HG03442 (cell line): ENCODE results near the gene ARID1B.
A peak's percentile ranks its signal among the peaks of the same experiment; 100 is the strongest.

Experiments used
- ATAC-seq: cut with Tn5 transposase; IDR thresholded peaks from one replicate; pipeline ENCODE4 v1.9.1; 2021; ENCODE audit warnings: mild to moderate bottlenecking, moderate library complexity; ENCODE audit not compliant: unreplicated experiment

Gene ARID1B

DNA sequence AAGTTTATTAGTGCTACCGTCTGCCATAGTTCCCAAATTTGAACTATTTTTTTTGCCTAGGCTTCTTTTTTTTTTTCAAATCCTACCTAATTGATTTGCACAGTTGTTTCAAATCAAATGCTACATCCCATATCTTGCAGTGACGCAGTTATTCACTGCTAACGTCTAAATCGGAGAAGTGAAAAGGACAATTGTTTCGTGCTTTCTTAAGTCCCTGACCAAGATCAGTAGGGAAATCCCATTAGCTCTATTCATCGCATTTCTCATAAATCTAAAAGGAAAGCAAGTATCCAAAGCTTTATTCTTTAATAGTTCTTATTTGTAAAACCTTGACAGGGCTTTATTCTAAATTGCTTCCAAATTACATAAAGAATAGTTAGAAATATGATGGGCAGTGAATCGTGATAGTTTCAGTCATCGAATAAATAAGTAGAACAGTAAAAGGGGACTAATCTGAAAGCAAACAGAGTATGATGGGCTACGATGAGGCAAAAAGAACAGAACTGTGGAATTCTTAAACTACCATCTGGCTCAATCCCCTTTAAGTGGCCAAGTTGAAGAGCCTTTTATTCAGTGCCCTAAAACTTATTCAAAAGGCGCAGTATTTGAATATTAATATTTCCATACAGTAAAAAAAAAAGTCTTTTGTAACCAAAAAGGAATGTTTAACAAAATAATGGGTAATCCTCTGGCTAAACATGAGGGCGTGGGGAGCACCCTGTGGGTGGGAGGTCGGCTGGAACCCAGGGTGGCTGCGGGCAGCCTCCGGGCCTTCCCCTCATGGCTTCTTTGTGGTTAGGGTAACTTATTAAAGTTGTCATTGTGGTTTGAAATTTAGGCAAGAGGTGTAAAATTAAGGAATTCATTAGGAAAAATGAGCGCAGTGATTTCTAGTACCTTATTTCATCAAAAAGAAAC is 3.0 kb upstream of the ARID1B start:
- ATAC-seq = no peak

DNA sequence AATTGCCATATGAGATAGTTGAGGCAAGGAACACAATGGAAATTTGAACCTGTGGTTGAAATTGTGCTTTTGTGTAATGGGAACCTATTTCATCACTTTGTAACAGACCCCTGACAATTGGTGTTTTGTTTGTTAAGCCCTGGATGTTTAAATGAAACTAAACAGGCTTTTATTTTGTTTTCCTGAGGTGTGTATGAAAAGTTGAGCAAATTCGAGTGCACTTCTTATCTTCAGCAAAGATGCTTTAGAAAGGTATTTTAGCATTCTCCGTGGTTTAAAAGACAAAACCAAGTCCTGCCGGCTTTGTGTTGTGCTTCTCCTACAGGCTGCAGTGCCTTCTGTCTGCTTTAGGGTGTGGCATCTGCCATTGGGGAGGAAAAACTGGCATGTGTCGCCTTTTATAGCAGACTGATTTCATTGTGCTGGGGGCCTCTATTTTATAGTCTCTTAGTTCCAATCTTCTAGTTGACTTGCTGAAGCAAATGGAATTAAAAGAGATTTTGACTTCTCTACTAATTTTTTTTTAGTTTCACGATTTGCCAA is 2.2 kb upstream of the ARID1B start:
- ATAC-seq = no peak

DNA sequence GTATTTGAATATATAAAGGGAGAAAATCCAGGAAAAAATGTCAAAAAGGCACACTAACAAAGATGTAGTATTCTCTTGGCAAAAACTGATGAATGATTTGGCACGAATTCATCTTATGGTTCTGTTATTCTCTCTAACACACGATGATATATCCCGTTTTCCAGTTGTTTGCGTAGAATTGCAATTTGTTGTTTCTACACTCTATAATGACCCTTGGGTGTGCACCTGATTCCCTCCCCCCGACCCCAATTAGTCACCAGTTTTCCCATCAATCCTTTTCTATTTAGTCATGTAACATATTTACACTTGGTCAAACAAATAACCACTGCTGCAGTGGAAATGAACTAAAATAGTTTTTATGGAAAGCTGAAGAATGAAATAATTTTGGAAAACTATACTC is 1.5 kb upstream of the ARID1B start:
- no peak for ATAC-seq

DNA sequence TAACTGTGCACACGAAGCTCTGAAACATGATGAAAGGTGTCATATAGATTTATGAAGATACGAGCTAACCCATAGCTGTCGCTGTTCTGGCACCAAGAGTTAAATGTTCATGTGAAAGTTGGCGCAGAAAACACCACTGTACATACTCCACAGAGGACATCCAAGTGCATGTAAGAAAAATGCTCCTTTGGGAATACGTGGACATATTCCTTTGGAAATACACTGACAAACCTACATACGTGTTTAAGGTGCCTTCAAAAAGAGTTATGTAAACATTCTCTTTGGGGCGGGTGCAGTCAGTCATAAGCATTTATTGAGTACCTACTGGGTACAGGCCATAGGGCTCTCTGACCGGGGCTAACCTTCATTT is 723 bp upstream of the ARID1B start:
- no peak for ATAC-seq

DNA sequence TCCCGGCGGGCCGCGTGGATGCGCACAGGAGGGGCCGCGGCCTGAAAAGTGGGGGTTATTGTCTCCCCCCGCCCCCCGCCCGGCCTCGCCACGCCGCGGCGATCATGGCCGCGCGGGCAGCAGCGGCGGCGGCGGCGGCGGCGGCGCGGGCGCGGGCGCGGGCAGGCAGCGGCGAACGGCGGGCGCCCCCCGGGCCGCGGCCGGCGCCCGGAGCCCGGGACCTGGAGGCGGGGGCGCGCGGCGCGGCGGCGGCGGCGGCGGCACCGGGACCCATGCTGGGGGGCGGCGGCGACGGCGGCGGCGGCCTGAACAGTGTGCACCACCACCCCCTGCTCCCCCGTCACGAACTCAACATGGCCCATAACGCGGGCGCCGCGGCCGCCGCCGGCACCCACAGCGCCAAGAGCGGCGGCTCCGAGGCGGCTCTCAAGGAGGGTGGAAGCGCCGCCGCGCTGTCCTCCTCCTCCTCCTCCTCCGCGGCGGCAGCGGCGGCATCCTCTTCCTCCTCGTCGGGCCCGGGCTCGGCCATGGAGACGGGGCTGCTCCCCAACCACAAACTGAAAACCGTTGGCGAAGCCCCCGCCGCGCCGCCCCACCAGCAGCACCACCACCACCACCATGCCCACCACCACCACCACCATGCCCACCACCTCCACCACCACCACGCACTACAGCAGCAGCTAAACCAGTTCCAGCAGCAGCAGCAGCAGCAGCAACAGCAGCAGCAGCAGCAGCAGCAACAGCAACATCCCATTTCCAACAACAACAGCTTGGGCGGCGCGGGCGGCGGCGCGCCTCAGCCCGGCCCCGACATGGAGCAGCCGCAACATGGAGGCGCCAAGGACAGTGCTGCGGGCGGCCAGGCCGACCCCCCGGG is 637 bp downstream of the ARID1B start:
- peak; percentile 16 for ATAC-seq

DNA sequence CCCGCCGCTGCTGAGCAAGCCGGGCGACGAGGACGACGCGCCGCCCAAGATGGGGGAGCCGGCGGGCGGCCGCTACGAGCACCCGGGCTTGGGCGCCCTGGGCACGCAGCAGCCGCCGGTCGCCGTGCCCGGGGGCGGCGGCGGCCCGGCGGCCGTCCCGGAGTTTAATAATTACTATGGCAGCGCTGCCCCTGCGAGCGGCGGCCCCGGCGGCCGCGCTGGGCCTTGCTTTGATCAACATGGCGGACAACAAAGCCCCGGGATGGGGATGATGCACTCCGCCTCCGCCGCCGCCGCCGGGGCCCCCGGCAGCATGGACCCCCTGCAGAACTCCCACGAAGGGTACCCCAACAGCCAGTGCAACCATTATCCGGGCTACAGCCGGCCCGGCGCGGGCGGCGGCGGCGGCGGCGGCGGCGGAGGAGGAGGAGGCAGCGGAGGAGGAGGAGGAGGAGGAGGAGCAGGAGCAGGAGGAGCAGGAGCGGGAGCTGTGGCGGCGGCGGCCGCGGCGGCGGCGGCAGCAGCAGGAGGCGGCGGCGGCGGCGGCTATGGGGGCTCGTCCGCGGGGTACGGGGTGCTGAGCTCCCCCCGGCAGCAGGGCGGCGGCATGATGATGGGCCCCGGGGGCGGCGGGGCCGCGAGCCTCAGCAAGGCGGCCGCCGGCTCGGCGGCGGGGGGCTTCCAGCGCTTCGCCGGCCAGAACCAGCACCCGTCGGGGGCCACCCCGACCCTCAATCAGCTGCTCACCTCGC is 1.5 kb downstream of the ARID1B start:
- no peak for ATAC-seq

DNA sequence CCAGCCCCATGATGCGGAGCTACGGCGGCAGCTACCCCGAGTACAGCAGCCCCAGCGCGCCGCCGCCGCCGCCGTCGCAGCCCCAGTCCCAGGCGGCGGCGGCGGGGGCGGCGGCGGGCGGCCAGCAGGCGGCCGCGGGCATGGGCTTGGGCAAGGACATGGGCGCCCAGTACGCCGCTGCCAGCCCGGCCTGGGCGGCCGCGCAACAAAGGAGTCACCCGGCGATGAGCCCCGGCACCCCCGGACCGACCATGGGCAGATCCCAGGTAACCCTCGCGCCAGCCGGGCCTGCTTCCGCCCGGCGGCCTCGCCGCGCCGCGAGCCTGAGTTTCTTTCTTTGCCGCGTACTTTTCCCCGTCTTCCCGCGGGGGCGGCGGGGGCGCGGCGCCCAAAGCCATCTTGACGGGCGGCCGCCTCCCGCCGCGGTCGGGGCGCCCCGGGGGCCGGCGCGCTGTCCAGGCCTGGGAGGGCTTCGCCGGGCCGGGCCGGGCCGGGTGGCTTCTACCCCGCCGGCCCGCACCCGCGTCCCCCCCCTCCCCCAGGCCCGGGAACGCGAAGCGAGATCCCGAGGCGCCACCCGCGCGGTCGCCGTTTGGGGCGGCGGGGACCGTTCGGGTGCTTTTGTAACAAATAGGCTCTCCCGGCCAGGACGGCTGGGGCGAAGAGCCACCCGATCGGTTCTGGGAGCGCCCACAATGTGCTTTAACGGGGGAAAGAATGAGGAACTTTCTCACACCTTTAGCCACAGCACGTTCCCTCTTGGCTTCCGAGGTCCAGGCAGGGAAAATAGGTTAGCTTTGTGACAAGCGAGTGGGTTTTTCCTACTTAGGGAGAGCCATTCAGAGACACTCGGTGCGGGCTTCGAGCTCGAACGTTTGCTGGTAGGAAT is 2.3 kb downstream of the ARID1B start:
- ATAC-seq = no peak

DNA sequence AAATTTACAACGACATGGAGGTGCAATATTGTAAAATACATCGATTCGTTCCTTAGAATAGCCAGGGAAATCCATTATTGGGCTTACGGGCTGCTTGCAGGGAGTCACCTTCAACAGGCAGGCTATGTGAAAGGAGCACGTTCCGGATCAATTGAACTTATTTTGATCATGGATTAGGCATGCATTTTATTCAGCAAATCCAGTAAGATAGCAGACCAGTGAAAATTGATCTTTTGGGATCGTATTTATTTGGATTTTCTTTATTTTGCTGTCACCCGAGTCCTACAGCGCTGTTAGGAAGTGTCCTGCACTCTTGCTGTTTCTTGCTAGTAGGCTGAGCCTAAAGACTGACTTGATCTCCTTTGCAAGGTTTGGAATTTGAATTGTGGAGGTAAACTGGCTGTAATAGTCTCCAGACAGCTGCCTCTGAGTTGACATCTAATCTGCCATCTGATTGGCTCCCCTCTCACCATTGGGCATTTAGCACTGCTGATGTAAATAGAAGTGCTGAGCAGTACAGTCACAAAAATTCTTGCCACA is 3.0 kb downstream of the ARID1B start:
- ATAC-seq = peak; percentile 48

DNA sequence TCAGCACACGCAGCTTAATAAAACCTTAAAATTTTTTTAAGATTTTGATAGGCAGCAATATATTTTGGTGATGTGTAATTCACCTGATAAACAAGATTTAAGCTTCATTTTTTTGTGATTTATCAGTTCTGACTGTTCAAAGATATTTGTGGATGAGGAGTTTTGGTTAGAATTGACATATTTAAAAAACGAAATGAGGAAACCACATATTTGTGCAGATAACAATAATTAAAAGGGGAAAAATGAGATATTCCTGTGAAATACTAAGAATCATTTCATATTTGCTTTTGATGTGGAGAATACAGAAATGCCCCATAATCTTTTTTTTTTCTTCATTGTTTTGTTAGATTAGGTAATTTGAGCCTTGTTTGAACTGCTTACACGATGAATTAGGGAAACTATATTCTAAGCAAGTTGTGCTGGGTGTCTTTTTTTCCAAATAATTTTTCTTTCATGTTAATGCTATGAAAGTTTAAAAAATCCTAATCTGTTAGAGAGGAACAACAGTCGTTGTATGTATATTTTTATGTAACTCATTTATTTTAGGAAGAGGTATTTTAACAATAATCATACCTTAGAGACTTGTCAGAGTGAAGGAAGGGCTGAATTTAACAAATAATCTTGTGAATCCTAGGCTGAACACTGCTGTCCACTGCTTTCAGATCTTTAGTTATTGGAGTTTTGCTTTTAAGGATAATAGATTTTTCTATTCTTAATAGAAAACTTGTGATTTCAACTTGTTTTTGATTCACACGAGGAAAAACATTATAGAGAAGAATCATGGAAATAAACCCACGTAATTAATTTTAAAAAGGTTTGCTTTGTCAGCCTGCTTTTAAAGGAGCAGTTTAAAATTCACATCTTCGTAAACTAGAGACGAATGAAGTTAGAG is 4.0 kb downstream of the ARID1B start:
- no peak for ATAC-seq

DNA sequence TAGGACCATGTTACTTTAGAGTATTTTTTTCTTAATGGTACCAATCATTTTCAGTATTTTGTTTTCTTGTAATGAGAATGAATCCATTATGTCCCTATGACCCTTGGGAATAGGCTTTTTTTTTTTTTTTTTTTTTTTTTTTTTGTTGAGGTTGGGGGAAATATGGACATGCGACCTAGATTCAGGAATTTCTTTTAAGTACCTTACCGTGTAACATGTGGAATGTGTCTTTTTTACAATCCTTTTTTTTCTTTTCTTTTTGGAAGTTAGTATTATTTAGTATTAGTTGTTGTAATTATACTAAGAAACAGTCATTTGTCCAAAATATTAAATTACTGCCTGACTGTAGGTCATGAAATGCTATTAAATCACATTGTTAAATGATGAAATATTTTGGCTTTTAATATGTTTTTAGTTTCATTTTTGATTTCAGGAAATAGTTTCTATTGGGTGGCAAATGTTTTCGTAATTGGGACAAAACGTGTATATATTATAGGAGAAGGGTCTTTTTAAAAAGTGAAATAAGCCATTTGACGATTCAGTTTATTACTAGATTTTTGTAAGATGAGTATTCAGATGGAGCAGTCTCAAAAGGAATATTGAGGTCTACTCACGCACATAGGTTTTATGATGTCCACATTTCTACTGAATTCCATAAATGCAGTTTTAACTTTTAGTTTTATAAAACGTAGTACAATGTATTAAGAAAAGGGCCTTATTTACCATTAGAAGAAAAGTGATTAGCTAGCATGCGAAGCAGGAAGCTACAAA is 4.9 kb downstream of the ARID1B start:
- ATAC-seq = no peak

DNA sequence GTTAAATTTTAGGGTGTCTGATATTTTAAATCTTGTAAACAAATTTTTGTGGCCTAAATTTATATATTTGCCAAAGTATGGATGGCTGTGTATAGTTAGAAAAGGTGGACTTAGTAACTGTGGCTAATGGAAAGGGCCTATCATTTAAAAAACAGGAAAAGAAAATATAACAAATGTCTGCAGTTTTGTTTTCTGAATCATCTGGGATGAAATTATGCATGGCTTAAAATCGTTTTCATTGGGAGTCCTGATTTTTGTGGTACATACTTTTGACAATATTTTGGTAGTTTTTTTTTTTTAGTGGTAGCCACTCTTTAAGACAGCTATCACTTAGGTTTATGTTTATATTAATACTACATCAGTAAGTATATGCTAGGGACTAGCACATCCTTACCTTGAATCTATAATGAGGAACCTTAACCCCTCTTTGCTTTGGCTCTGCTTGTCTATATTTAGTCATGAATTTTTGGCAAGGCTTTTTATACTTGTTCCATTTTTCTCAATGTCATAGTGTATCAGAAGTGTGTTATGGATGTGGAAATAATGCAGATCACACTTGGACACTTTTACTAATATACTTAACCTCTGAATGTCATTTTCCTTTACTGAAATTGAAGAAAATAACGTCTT is 5.6 kb downstream of the ARID1B start:
- ATAC-seq = no peak

DNA sequence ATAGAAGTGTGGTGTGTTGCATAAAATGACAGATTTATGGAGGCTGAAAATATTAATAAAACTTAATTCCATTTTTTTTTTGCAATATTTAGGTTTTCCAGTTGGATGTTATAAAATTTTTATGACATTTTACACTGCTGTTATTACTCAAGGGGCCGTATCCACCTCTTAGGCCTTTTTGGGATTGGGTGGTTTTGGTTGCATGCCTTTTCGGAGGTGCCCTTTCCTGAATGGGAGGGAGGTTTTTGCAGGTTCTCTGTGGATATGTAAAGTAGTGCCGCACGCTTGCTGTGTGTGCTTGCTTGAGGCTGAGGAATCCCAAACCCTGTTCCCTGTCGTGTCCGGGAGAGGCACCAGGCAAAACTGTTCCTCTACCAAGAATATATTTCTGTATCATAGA is 6.8 kb downstream of the ARID1B start:
- no peak for ATAC-seq

DNA sequence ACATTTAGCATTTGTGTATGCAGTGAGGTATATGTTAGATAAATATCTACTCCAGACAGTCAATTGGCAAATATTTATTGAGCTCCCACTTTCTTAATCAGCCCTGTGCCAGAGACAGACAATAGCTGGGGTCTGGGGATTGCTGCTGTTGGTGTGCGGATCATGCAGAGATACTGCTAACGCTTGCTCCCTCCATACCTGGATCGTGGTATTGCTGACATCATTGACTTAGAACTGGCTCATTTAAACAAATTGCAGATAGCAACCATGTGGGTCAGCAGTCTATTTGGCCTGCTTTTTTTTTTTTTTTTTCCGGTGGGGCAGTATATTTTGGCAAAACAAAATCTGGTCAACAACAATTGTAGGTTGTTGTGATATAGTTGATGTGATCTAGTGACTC is 9.5 kb downstream of the ARID1B start:
- no peak for ATAC-seq

DNA sequence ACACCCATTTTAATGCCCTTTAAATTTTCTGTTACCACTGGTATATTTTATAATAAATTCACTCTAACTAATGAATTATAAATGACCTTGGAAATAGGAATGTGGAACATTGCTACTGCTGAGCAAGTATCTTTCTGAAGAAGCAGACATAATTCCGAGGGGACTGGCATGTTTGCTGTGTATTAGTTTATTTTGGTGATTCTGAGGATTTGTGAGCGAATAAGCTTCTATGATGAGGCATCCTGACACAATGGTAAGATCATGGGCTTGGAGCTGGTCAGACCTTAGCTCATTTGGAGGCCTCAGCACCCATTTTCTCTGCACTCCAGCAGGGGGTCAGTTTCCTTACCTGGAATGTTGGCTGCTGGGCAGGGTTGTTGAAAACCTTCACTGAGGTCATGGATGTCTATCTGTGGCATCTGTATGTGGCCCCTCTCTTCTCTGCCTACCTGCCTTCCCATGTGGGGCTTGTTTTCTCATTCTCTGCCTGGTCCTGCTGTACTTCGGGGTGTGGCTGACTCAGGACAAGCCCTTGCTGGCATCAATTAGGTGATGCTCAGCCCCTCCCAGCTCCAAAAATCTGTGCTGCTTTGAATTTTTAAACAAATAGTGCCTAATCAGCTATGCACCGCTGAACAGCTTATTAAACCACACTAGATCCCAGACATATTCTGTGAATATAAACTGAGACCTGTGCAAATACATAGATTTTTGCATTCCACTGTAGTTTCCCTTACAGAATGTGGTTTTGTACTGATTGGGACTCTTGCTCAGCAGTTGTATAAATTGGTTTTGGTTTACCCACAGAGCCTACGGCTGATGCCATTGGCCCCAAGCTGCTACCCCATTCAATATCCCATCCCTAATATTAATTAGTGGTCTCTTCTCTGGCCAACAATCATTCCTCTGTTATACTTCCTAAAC is 10.7 kb downstream of the ARID1B start:
- no peak for ATAC-seq

DNA sequence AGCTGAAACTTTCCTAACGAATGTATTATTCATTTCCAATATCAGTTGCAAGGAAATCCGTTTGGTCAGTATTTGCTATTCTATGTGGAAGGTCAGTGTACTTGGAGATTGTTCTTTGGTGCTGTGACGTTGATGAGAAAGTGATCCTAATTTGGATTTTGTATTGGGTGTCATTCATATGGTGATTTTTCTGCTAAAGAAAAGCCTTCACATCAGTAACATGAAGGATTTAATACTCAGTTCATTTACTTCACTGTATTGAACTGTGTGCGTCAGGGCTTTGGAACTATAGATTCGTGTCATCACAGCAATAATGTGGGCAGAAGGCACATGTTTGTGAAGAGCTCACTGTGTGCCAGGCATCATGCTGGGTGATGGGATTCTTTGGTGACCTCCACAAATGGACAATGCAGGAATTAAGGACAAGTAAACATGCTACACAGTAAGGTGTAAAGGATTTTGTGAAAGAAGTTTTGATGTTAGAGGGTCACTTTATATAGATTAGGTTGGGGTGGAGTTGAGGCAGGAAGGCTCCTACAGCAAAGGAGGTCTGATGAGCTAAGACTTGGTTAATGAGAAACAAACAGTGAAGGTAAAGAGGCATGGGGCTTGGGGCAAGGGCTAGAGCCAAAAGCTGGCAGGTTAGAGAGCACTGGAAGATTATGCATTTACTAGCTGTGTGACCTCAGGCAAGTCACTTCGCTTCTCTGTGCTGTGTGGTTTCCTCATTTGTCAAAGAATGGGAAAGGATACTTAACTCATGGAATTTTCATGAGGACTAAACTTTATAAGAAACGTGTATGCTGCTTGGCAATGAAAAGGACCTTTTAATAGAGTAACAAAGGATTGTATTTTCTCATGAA is 12.1 kb downstream of the ARID1B start:
- no peak for ATAC-seq
